Heart right ventricle (tissue), 16 donors: Measurements from ENCODE around the gene CRIP3. TPM values are rescaled to one million over a fixed set of nuclear protein-coding genes. Genes with fewer than 3 reads are reported as not detected.
A peak's percentile ranks its signal among the peaks of the same experiment; 100 is the strongest.

Source experiments
- ATAC-seq, 8 donors: fragments of 200-7000 bp; cut with Tn5 transposase; one replicate each; pipeline ENCODE4 v1.9.1; 2020; ENCODE audit warnings: mild to moderate bottlenecking in 8 of 8, moderate library complexity in 8 of 8, moderate number of reproducible peaks in 1 of 8
- DNase-seq, 2 donors: peaks; one replicate each; pipeline ENCODE4 v3.0.0-alpha.2; 2020
- H3K27ac ChIP-seq, 10 donors: fragments of 200-600 bp; sonication (generic) in 2 of 10; one replicate each; pipeline versions ENCODE4 v1.5.0 to v1.8.0; 2020 to 2022; ENCODE audit warnings: mild to moderate bottlenecking in 3 of 10
- H3K27me3 ChIP-seq, 7 donors: fragments of 200-600 bp; one replicate each; pipeline ENCODE4 v1.8.0; 2021 to 2022; ENCODE audit warnings: mild to moderate bottlenecking in 2 of 7
- H3K36me3 ChIP-seq, 9 donors: fragments of 200-600 bp; sonication (generic) in 1 of 9; one replicate each; pipeline versions ENCODE4 v1.5.0 to v1.8.0; 2020 to 2022; ENCODE audit warnings: mild to moderate bottlenecking in 2 of 9
- H3K4me1 ChIP-seq, 9 donors: fragments of 200-600 bp; sonication (generic) in 1 of 9; one replicate each; pipeline versions ENCODE4 v1.5.0 to v1.8.0; 2020 to 2022; ENCODE audit warnings: mild to moderate bottlenecking in 4 of 9
- H3K4me3 ChIP-seq, 10 donors: fragments of 200-600 bp; sonication (generic) in 2 of 10; one replicate each; pipeline versions ENCODE4 v1.5.0 to v1.8.0; 2020 to 2022; ENCODE audit warnings: mild to moderate bottlenecking in 7 of 10, moderate library complexity in 2 of 10
- H3K9me3 ChIP-seq, 11 donors: fragments of 200-600 bp in 10 of 11; sonication (generic) in 2 of 11; one replicate each; pipeline versions ENCODE4 v1.5.0 to v1.8.0; 2013 to 2022; ENCODE audit warnings: mild to moderate bottlenecking in 2 of 11, control low read depth in 1 of 11, moderate library complexity in 1 of 11
- WGBS, 2 donors: extraction: QIAGEN DNeasy Blood & Tissue Kit; methylation state at CpG; one replicate each; pipeline ENCODE4 v1.1.7; 2013; ENCODE audit warnings: inconsistent platforms in 1 of 2; 5-methylcytosine and 5-hydroxymethylcytosine counted together
- intact Hi-C, 10 donors: fragments of 100-400 bp; cut with DNase I; formaldehyde crosslinking; loops; one replicate each; pipeline versions ENCODE4 v1.11.1 to v1.14.2; 2022
- polyA plus RNA-seq, 2 donors: library from polyadenylated mRNA; stranded (reverse); fragments of 200-250 nt; gene quantifications; one replicate each; pipeline ENCODE4 v1.2.3, GENCODE V29; 2013
- total RNA-seq, 10 donors: library from RNA; stranded (reverse); fragmentation: NEBNext Ultra II Directional in 3 of 10; extraction: Animal tissue kit (Norgen Biotek cat#: 25700) in 3 of 10; gene quantifications; one replicate each; pipeline versions ENCODE4 v1.2.1 to v1.2.4, GENCODE V29; 2021 to 2023
- TF ChIP-seq, protein P1 (sequence below), 9 donors: fragments of 200-600 bp; sonication (generic) in 2 of 9; IDR thresholded peaks; one replicate each; pipeline versions ENCODE4 v1.5.0 to v1.8.0; 2021 to 2022; ENCODE audit warnings: antibody characterized with exemption in 9 of 9, mild to moderate bottlenecking in 5 of 9, moderate library complexity in 1 of 9
- donor health status: Arrhythmogenic right ventricular cardiomyopathy.
- donor health status: ischemic (EF 13 %, LVEDD 7.1; RV severe dilation, severe dysfunction).
- donor health status: healthy with polysubstance abuse.
- donor health status: DM: no; HTN: yes; CAD: no.
- donor health status: DM: no; HTN: no; CAD: no.
- donor health status: ischemic (EF 25% LVEDD 6.9; RV normal size, moderate dysfunction).
- donor health status: ischemic (EF 25% LVEDD 5.7; RV mildly dilated, moderate dysfunction).
- donor health status: healthy.
- donor health status: DM: yes; HTN: yes; CAD: no.
- donor health status: Ischemic cardiomyopathy.
- donor health status: ischemic (EF 35%, LVEDD 5.7; RV mildly dilated, moderate dysfunction).
- donor health status: nonischemic (EF 11% LVEDD 7.7; RV severe dilation, severe dysfunction).
- donor health status: DM: yes; HTN: yes; CAD: no.
- donor health status: PGD.
- donor health status: ischemic (EF 29% LVEDD 5.4; RV normal size, mild dysfunction).
- donor health status: nonischemic (EF 23%, LVEDD 6.1; RV moderate dilation, normal function).

The CRIP3 gene
- total and polyA plus RNA-seq, 12 donors: 2.7 to 84.5 (median 26.3) TPM

DNA sequence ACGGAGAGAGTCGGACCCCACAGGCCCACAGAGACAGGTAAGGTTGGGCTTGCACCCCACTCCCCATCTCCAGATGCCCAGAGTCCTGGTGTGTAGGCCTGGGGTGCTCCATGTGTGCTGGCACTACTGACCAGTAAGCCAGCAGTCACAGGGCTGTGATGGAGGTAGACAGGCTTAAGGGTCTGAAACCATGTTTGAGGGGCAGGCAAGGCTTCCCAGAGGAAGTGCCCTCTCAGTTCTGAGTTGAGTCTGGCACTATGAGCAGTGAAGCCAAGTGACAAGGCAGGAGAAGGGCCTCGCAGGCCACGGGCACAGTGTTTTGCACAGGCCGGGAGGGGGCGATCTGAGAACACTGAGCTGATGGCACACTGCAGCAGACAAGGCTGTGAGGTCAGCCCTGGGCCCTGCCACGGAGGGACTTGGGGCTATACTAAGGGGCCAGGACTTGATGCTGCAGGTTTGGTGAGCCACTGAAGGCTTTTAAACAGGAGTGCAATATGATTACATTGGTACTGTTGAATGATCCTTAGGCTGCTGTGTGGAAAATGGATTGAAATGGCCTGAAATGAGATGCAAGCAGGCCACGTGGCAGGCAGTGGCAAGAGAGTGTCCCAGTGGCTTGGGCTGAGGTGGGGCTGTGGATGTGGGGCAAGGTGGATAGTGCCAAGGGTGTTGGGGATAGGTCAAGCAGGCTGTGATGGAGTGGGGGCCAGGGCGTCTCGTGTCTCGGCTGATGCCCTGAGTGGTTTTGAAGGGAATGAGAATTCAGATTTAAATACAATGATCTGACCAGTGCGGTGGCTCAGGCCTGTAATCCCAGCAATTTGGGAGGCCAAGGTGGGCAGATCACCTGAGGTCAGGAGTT, 45.1 kb downstream of the CRIP3 start:
- intact Hi-C loops: loop anchor here (1.0 to 10.0 kb wide), 12 partner anchors 64 to 251 kb away; partner anchors contain the start of genes LRRC73 (in 1 of the 10), POLR1C (in 1 of the 10) and YIPF3 (in 1 of the 10)
- 52 to 57% methylated on average over 12 of the region's 12 CpGs for whole genome bisulfite sequencing, 2 donors
- peak; percentile 76 to 86 (median 80) for ATAC-seq

DNA sequence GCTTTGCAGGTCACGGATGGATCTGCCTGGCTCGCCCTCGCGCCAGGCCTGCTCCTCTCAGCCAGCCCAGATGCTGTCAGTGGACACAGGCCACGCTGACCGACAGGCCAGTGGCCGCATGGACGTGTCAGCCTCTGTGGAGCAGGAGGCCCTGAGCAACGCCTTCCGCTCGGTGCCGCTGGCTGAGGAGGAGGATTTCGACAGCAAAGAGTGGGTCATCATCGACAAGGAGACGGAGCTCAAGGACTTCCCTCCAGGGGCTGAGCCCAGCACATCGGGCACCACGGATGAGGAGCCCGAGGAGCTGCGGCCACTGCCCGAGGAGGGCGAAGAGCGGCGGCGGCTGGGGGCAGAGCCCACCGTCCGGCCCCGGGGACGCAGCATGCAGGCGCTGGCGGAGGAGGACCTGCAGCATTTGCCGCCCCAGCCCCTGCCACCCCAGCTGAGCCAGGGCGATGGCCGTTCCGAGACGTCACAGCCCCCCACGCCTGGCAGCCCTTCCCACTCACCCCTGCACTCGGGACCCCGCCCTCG, 45.8 kb downstream of the CRIP3 start:
- Histone ChIP-seq H3K4me3 (no peak overlapping the region), H3K4me1 (peaks cover 0 to 16% (median 4%) of the 10 kb centered on the region in 9 donors), H3K9me3 (no peaks in the 10 kb centered on the region), H3K27ac (no peak overlapping the region), H3K27me3 (peaks cover 0 to 3% (median 0%) of the 10 kb centered on the region in 7 donors), H3K36me3 (no peaks in the 10 kb centered on the region)
- WGBS, 2 donors: 88 to 93% methylated on average over 39 of the region's 39 CpGs
- intact Hi-C loops: loop anchor here in 9 of 10 donors (1.0 to 10.0 kb wide), 12 partner anchors 64 to 252 kb away; partner anchors contain the start of genes LRRC73 (in 1 of the 9), POLR1C (in 1 of the 9) and YIPF3 (in 1 of the 9)
- TF ChIP-seq, protein P1, sequence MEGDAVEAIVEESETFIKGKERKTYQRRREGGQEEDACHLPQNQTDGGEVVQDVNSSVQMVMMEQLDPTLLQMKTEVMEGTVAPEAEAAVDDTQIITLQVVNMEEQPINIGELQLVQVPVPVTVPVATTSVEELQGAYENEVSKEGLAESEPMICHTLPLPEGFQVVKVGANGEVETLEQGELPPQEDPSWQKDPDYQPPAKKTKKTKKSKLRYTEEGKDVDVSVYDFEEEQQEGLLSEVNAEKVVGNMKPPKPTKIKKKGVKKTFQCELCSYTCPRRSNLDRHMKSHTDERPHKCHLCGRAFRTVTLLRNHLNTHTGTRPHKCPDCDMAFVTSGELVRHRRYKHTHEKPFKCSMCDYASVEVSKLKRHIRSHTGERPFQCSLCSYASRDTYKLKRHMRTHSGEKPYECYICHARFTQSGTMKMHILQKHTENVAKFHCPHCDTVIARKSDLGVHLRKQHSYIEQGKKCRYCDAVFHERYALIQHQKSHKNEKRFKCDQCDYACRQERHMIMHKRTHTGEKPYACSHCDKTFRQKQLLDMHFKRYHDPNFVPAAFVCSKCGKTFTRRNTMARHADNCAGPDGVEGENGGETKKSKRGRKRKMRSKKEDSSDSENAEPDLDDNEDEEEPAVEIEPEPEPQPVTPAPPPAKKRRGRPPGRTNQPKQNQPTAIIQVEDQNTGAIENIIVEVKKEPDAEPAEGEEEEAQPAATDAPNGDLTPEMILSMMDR (IDR thresholded peaks at IDR 0.05): no peak
- ATAC-seq (peak in 1 of 8 donors; percentile 4), DNase-seq (no peak)

More for the DNA sequence above, 45.1 kb downstream of the CRIP3 start:
- H3K27ac ChIP-seq: no peak overlapping the region
- peaks cover 0 to 23% (median 11%) of the 10 kb centered on the region in 9 donors for H3K4me1 ChIP-seq
- no peak overlapping the region for H3K4me3 ChIP-seq
- DNase-seq: peak; percentile 76
- no peaks in the 10 kb centered on the region for H3K36me3 ChIP-seq
- TF ChIP-seq, protein P1 (IDR thresholded peaks at IDR 0.05): peak; percentile 44 to 82 (median 71)
- no peaks in the 10 kb centered on the region for H3K9me3 ChIP-seq
- H3K27me3 ChIP-seq: peaks cover 0 to 3% (median 0%) of the 10 kb centered on the region in 7 donors

DNA sequence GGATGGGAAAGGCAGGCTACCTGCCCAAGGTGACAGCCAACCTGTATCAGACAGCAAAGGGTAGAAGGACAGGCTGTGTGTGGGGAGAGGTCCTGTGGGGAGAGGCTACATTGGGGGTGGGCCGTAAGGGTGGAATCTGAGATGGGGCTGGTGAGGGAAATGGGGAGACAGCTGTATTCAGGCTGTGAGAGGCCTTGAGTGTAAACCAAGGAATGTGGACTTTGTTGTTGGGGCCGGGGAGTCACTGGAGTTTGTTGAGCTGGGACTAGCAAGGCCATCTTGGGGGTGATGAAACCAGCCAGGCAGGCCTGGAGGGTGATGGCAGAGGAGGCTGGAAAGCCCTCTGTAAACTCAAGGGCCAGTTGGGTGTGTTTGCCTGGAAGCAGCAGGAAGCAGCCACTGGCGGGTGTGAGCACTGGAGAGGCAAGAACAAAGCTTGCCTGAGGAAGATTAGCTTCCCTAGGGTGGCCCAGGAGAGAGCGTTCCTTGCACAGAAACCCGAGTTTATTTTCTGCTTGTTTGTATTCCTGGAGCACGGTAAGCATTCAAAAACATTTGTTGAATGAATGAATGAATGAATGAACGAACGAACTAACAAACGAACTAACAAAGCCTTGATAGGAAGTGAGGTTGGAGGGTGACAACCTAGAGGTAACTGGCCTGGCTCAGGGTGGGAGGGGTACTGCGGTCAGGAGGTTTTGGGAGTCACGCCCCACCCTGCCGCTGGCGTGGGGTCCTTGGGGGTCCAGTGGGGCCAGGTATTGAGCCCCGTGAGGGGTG, 46.4 kb downstream of the CRIP3 start:
- Histone ChIP-seq H3K27ac (no peak overlapping the region), H3K36me3 (no peaks in the 10 kb centered on the region), H3K9me3 (no peaks in the 10 kb centered on the region), H3K27me3 (peaks cover 0 to 3% (median 0%) of the 10 kb centered on the region in 7 donors), H3K4me3 (no peak overlapping the region), H3K4me1 (peaks cover 0 to 10% (median 0%) of the 10 kb centered on the region in 9 donors)
- ATAC-seq (peak in 1 of 8 donors; percentile 36), DNase-seq (no peak)
- TF ChIP-seq, protein P1 (IDR thresholded peaks at IDR 0.05): no peak
- 82 to 88% methylated on average over 14 of the region's 14 CpGs for WGBS, 2 donors
- intact Hi-C loops: loop anchor here in 9 of 10 donors (2.0 to 10.0 kb wide), 11 partner anchors 65 to 253 kb away; partner anchors contain the start of genes LRRC73 (in 1 of the 9), POLR1C (in 1 of the 9) and YIPF3 (in 1 of the 9)
